ENCODE results near the gene CCDC8. TPM values are rescaled to one million over a fixed set of nuclear protein-coding genes. Genes with fewer than 3 reads are reported as not detected.

Gene CCDC8
- total and polyA plus RNA-seq, 9 of the 15 experiments (the other 6 are each of a cell fraction or from before 2014, with no cell fraction given): 0.68 to 30.8 (median 15.6) TPM

DNA sequence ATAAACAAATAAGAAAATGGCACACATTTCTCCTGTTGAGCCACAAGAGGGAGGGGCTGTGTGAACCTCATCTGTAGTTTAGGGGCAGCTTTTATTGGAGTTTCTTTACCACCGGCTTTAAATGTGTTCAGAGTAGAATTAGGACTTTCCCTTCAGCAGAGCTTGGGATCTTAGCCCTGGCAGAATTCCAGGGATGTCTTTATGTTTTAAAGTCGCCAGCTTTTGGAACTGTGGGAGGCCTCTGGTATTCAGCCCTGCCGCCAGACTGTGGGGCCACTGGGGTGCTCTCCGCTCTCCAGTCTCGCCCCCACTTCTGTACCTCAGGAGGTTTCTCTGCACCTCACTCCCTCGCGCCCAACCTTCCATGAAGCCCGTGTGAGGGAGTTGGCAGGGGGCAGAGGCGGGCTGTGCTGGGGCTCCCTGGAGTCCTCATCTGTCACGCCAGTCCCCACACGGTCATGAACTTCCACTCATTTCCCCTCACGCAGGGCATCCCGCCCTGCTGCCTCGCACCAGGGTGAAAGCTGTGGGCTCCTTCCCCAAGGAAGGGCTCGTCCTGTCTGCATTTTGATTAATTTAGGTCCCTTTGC, 31.5 kb downstream of the CCDC8 start:
- no peak for FAIRE-seq
- Histone ChIP-seq H3K4me3 (no peak overlapping the region), H3K9ac (ENCODE audit: insufficient read depth in 1 of 2, low read depth in 2 of 2, low read length in 2 of 2) (no peak overlapping the region), H3K9me3 (replicated peaks; ENCODE audit: control insufficient read depth, insufficient read depth, low read depth, low read length) (no peaks in the 10 kb centered on the region), H3K4me1 (replicated peaks in 1 of 2; ENCODE audit: control insufficient read depth in 2 of 2, insufficient read depth in 2 of 2, low read length in 2 of 2) (0 out of 5 replicates have a peak, but pooled peaks cover 0 to 3% of the 10 kb centered on the region in 2 experiments), H3K4me2 (ENCODE audit: insufficient read depth, low read length) (no peak overlapping the region), H3K36me3 (ENCODE audit: control insufficient read depth, insufficient read depth, low read length) (peaks cover 87% of the 10 kb centered on the region), H3K79me2 (ENCODE audit: control insufficient read depth, insufficient read depth, low read length) (0 out of 3 replicates have a peak, but pooled peaks cover 3% of the 10 kb centered on the region), H4K20me1 (replicated peaks; ENCODE audit: control insufficient read depth, insufficient read depth, low read length) (no peaks in the 10 kb centered on the region; the same call in 1 of the 2 replicates), H2AFZ (ENCODE audit: low read depth, low read length) (no peak overlapping the region), H3K9me1 (ENCODE audit: control insufficient read depth, insufficient read depth, low read length) (no peaks in the 10 kb centered on the region), H3K27ac (ENCODE audit: extremely low read depth, low read depth, low read length) (no peak overlapping the region), H3K27me3 (ENCODE audit: control insufficient read depth in 2 of 2, insufficient read depth in 2 of 2, low read length in 2 of 2) (no peaks in the 10 kb centered on the region)
- intact Hi-C loops (cut with micrococcal nuclease): no loop called here
- no peak for DNase-seq (ENCODE audit: extremely low read depth in 1 of 4, low spot score in 3 of 4)
- BruUV-seq (replicated peaks): no TSS peak
- WGBS (ENCODE audit: insufficient coverage, low coverage, missing lambda C conversion rate): 97% methylated on average over 10 of the region's 15 CpGs
- POLR2A ChIA-PET: interaction anchor here (0.7 kb wide), 1 partner anchor 22 kb away, joined by 5 read pairs; no protein-coding TSS in a partner anchor
- in situ Hi-C loops (cut with MboI): loop anchor here (5.0 kb wide), 1 partner anchor 100 kb away; no protein-coding TSS in a partner anchor
- CTCF ChIA-PET (ENCODE audit: low intra/inter-chr PET ratio): no interaction called here
- ATAC-seq: no peak
- no peak for TF ChIP-seq RFX5 (IDR thresholded peaks at IDR 0.05; ENCODE audit: low read depth, low read length)
- TF ChIP-seq, protein P1, sequence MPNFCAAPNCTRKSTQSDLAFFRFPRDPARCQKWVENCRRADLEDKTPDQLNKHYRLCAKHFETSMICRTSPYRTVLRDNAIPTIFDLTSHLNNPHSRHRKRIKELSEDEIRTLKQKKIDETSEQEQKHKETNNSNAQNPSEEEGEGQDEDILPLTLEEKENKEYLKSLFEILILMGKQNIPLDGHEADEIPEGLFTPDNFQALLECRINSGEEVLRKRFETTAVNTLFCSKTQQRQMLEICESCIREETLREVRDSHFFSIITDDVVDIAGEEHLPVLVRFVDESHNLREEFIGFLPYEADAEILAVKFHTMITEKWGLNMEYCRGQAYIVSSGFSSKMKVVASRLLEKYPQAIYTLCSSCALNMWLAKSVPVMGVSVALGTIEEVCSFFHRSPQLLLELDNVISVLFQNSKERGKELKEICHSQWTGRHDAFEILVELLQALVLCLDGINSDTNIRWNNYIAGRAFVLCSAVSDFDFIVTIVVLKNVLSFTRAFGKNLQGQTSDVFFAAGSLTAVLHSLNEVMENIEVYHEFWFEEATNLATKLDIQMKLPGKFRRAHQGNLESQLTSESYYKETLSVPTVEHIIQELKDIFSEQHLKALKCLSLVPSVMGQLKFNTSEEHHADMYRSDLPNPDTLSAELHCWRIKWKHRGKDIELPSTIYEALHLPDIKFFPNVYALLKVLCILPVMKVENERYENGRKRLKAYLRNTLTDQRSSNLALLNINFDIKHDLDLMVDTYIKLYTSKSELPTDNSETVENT (CRISPR knock-in tag; IDR thresholded peaks at IDR 0.05): no peak
- no peak for TF ChIP-seq NCOA6 (IDR thresholded peaks at IDR 0.05)
- no peak for TF ChIP-seq PTBP1 (IDR thresholded peaks at IDR 0.05; ENCODE audit: low read depth, low read length)
- no peak for TF ChIP-seq GTF2F1 (IDR thresholded peaks at IDR 0.05; ENCODE audit: low read depth, low read length)
- no peak for TF ChIP-seq ZNF146 (CRISPR knock-in tag; IDR thresholded peaks at IDR 0.05; ENCODE audit: unreplicated experiment)
- TF ChIP-seq, protein P2, sequence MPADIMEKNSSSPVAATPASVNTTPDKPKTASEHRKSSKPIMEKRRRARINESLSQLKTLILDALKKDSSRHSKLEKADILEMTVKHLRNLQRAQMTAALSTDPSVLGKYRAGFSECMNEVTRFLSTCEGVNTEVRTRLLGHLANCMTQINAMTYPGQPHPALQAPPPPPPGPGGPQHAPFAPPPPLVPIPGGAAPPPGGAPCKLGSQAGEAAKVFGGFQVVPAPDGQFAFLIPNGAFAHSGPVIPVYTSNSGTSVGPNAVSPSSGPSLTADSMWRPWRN (IDR thresholded peaks at IDR 0.05; ENCODE audit: low read depth): no peak
- TF ChIP-seq TAF7 (tag; IDR thresholded peaks at IDR 0.05): no peak
- TF ChIP-seq POLR2H (tag; IDR thresholded peaks at IDR 0.05; ENCODE audit: low read depth): no peak
- no peak for TF ChIP-seq ZBTB8A (IDR thresholded peaks at IDR 0.05; ENCODE audit: partially characterized antibody)
- TF ChIP-seq, protein P3, sequence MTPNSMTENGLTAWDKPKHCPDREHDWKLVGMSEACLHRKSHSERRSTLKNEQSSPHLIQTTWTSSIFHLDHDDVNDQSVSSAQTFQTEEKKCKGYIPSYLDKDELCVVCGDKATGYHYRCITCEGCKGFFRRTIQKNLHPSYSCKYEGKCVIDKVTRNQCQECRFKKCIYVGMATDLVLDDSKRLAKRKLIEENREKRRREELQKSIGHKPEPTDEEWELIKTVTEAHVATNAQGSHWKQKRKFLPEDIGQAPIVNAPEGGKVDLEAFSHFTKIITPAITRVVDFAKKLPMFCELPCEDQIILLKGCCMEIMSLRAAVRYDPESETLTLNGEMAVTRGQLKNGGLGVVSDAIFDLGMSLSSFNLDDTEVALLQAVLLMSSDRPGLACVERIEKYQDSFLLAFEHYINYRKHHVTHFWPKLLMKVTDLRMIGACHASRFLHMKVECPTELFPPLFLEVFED (CRISPR knock-in tag; conservative IDR thresholded peaks at IDR 0.05): no peak
- TF ChIP-seq HSF4 (CRISPR knock-in tag; IDR thresholded peaks at IDR 0.05; ENCODE audit: borderline replicate concordance): no peak
